ENCODE measurements around the gene HEMGN. TPM values are rescaled to one million over a fixed set of nuclear protein-coding genes. Genes with fewer than 3 reads are reported as not detected.
A peak's percentile ranks its signal among the peaks of the same experiment; 100 is the strongest.

Gene HEMGN
- total RNA-seq, 6 experiments from 2014 or later = 0.09 to 2.9 (median 1.0) TPM; not detected in 3

GRCh38 chr9:97921959-97922724, 15.8 kb downstream of the HEMGN start, which contains the start of gene TRMO:
Gene TRMO, minus strand, starts transcription at chr9:97922500. Its CDS starts 7 bp downstream, at chr9:97922493.
- no peaks in the 10 kb centered on the region for H3K36me3 ChIP-seq
- H3K27me3 ChIP-seq = peaks cover 0 to 2% of the 10 kb centered on the region in 2 donors
- peaks cover 0 to 28% (median 3%) of the 10 kb centered on the region in 4 donors for H3K4me1 ChIP-seq
- ATAC-seq = peak; percentile 90 to 94 (median 92)
- intact Hi-C loops (cut with DNase I) = loop anchor here in 1 of 2 donors (10.0 kb wide), 1 partner anchor 113 kb away; no protein-coding TSS in a partner anchor
- peak within 1 kb of the TSS; percentile 56 to 61 (median 61) for H3K4me3 ChIP-seq
- peak; percentile 98 for DNase-seq
- peak; percentile 97 for TF ChIP-seq POLR2A (IDR thresholded peaks at IDR 0.05)
- TF ChIP-seq, protein P1, sequence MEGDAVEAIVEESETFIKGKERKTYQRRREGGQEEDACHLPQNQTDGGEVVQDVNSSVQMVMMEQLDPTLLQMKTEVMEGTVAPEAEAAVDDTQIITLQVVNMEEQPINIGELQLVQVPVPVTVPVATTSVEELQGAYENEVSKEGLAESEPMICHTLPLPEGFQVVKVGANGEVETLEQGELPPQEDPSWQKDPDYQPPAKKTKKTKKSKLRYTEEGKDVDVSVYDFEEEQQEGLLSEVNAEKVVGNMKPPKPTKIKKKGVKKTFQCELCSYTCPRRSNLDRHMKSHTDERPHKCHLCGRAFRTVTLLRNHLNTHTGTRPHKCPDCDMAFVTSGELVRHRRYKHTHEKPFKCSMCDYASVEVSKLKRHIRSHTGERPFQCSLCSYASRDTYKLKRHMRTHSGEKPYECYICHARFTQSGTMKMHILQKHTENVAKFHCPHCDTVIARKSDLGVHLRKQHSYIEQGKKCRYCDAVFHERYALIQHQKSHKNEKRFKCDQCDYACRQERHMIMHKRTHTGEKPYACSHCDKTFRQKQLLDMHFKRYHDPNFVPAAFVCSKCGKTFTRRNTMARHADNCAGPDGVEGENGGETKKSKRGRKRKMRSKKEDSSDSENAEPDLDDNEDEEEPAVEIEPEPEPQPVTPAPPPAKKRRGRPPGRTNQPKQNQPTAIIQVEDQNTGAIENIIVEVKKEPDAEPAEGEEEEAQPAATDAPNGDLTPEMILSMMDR (IDR thresholded peaks at IDR 0.05) = peak; percentile 22 to 81 (median 67)
- H3K27ac ChIP-seq = peak within 1 kb of the TSS; percentile 98 to 100 (median 98)
- no peaks in the 10 kb centered on the region for H3K9me3 ChIP-seq
- 2% methylated on average over 35 of the region's 54 CpGs for WGBS (ENCODE audit: insufficient coverage, low coverage, low lambda C conversion rate, missing lambda C conversion rate)

- ATAC-seq (no peak), DNase-seq (no peak)
- H3K9me3 ChIP-seq = no peaks in the 10 kb centered on the region
- intact Hi-C loops (cut with DNase I) = no loop called here
- H3K36me3 ChIP-seq = peaks cover 0 to 14% (median under 1%) of the 10 kb centered on the region in 4 donors
- H3K4me1 ChIP-seq = peaks cover 0 to 28% (median 3%) of the 10 kb centered on the region in 4 donors
- no peaks in the 10 kb centered on the region for H3K27me3 ChIP-seq
- no peak overlapping the region for H3K27ac ChIP-seq
- no peak overlapping the region for H3K4me3 ChIP-seq
- TF ChIP-seq, protein P1 (IDR thresholded peaks at IDR 0.05) = no peak
- no peak for TF ChIP-seq POLR2A (IDR thresholded peaks at IDR 0.05)
Observed at GRCh38 chr9:97919217-97919813, 18.7 kb downstream of the HEMGN start.

GRCh38 chr9:97918611-97919010, 19.4 kb downstream of the HEMGN start:
- no peak overlapping the region for H3K4me3 ChIP-seq
- no peaks in the 10 kb centered on the region for H3K9me3 ChIP-seq
- 55% methylated on average over 4 of the region's 4 CpGs for WGBS (ENCODE audit: insufficient coverage, low coverage, low lambda C conversion rate, missing lambda C conversion rate)
- H3K27ac ChIP-seq = no peak overlapping the region
- H3K36me3 ChIP-seq = peaks cover 0 to 16% (median 6%) of the 10 kb centered on the region in 4 donors
- H3K27me3 ChIP-seq = no peaks in the 10 kb centered on the region
- ATAC-seq (no peak), DNase-seq (no peak)
- TF ChIP-seq POLR2A (IDR thresholded peaks at IDR 0.05) = no peak
- TF ChIP-seq, protein P1 (IDR thresholded peaks at IDR 0.05) = no peak
- intact Hi-C loops (cut with DNase I) = no loop called here
- H3K4me1 ChIP-seq = peaks cover 0 to 28% (median 3%) of the 10 kb centered on the region in 4 donors

- H3K9me3 ChIP-seq = no peaks in the 10 kb centered on the region
- H3K27ac ChIP-seq = no peak overlapping the region
- ATAC-seq (no peak), DNase-seq (no peak)
- no peaks in the 10 kb centered on the region for H3K27me3 ChIP-seq
- WGBS (ENCODE audit: insufficient coverage, low coverage, low lambda C conversion rate, missing lambda C conversion rate) = 100% methylated on average over 1 of the region's 1 CpG
- no peak for TF ChIP-seq POLR2A (IDR thresholded peaks at IDR 0.05)
- TF ChIP-seq, protein P1 (IDR thresholded peaks at IDR 0.05) = no peak
- H3K4me3 ChIP-seq = no peak overlapping the region
- H3K36me3 ChIP-seq = peaks cover 8 to 58% (median 25%) of the 10 kb centered on the region in 4 donors
- H3K4me1 ChIP-seq = no peaks in the 10 kb centered on the region
- intact Hi-C loops (cut with DNase I) = no loop called here
Observed at GRCh38 chr9:97911970-97912369, 26.0 kb downstream of the HEMGN start.

Measured in right lobe of liver (tissue), 6 donors.